HCT116 (cell line): ENCODE data around the gene ZNF80.

ENCODE experiments used
- CTCF ChIP-seq, 3 experiments: fragments of 200-600 bp in 1 of 3; sonication (generic) in 1 of 3; IDR thresholded peaks in 2 of 3; conservative IDR thresholded peaks in 1 of 3; 2 replicates each; pipeline ENCODE4 v1.5.1; 2012 to 2017; ENCODE audit warnings: low read depth in 2 of 3, low read length in 2 of 3, antibody characterized with exemption in 1 of 3, borderline replicate concordance in 1 of 3, control low read depth in 1 of 3, mild to moderate bottlenecking in 1 of 3, mixed read lengths in 1 of 3, mixed run types in 1 of 3, moderate library complexity in 1 of 3; ENCODE audit not compliant: insufficient read depth in 1 of 3
- JUND ChIP-seq: IDR thresholded peaks from 2 replicates; pipeline ENCODE4 v1.6.1; 2012
- POLR2A ChIP-seq: IDR thresholded peaks from 2 replicates; pipeline ENCODE4 v1.7.0; 2011; ENCODE audit warnings: borderline replicate concordance; ENCODE audit not compliant: insufficient read depth, insufficient read length; ENCODE audit errors: extremely low read depth
- RAD21 ChIP-seq: IDR thresholded peaks from 2 replicates; pipeline ENCODE4 v1.6.1; 2012; ENCODE audit warnings: low read depth, mild to moderate bottlenecking
- REST ChIP-seq: IDR thresholded peaks from 2 replicates; pipeline ENCODE4 v1.6.1; 2012; ENCODE audit warnings: low read depth
- TF ChIP-seq, protein P1 (sequence below): IDR thresholded peaks from 2 replicates; pipeline ENCODE4 v1.6.1; 2012

- TF ChIP-seq, protein P1, sequence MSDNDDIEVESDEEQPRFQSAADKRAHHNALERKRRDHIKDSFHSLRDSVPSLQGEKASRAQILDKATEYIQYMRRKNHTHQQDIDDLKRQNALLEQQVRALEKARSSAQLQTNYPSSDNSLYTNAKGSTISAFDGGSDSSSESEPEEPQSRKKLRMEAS = no peak
- TF ChIP-seq JUND (no peak), CTCF (IDR thresholded peaks at IDR 0.05 in 2 of 3, conservative IDR thresholded peaks at IDR 0.05 in 1 of 3; ENCODE audit: borderline replicate concordance in 1 of 3, insufficient read depth in 1 of 3, low read depth in 2 of 3, low read length in 2 of 3) (no peak), REST (no peak), POLR2A (no peak), RAD21 (no peak)
These were observed 17.6 kb downstream of the ZNF80 start for GRCh38 chr3:114219741-114220140.
